Mucosa of descending colon (tissue), 3 donors: Measurements from ENCODE around the gene ALKBH7. TPM values are rescaled to one million over a fixed set of nuclear protein-coding genes. Genes with fewer than 3 reads are reported as not detected.
"Not testable (repeated sequence)": the region's sequence is repeated elsewhere in the genome, so short reads cannot be mapped to it uniquely, and the experiment has no call there.

Experiments
- ATAC-seq: fragments of 200-7000 bp; cut with Tn5 transposase; one replicate; pipeline ENCODE4 v1.9.1; 2020; ENCODE audit warnings: mild to moderate bottlenecking, moderate library complexity
- DNase-seq, 3 donors: peaks; one replicate each; pipeline ENCODE4 v3.0.0-alpha.2; 2020
- H3K36me3 ChIP-seq: fragments of 200-600 bp; one replicate; pipeline ENCODE4 v1.8.0; 2021; ENCODE audit warnings: low read depth, mild to moderate bottlenecking
- H3K4me1 ChIP-seq: fragments of 200-600 bp; one replicate; pipeline ENCODE4 v1.8.0; 2021; ENCODE audit warnings: low read depth, mild to moderate bottlenecking
- H3K4me3 ChIP-seq: fragments of 200-600 bp; one replicate; pipeline ENCODE4 v1.8.0; 2021; ENCODE audit warnings: mild to moderate bottlenecking
- H3K9me3 ChIP-seq: fragments of 200-600 bp; one replicate; pipeline ENCODE4 v1.8.0; 2021; ENCODE audit warnings: mild to moderate bottlenecking
- intact Hi-C, 2 donors: fragments of 100-400 bp; cut with DNase I in 1 of 2; cut with micrococcal nuclease in 1 of 2; formaldehyde crosslinking; loops; one replicate each; pipeline versions ENCODE4 v1.11.0 to v1.11.1; 2022; cut with DNase I, micrococcal nuclease
- total RNA-seq, 3 donors: library from RNA; stranded (reverse); fragmentation: NEBNext Ultra II Directional in 2 of 3; extraction: Animal tissue kit (Norgen Biotek cat#: 25700) in 2 of 3; gene quantifications; one replicate each; pipeline versions ENCODE4 v1.2.1 to v1.2.4, GENCODE V29; 2021 to 2023
- TF ChIP-seq, protein P1 (sequence below): fragments of 200-600 bp; IDR thresholded peaks from one replicate; pipeline ENCODE4 v1.8.0; 2022; ENCODE audit warnings: antibody characterized with exemption, mild to moderate bottlenecking
- donor health status: DM: no; HTN: no; CAD: no; lungs with moderate emphysema.
- donor health status: DM: no; HTN: no; CAD: no.
- donor health status: DM: no; HTN: yes; CAD: no.

ALKBH7 gene
- total RNA-seq, 3 donors from 2014 or later, result 87.5 to 173 (median 110) TPM

DNA sequence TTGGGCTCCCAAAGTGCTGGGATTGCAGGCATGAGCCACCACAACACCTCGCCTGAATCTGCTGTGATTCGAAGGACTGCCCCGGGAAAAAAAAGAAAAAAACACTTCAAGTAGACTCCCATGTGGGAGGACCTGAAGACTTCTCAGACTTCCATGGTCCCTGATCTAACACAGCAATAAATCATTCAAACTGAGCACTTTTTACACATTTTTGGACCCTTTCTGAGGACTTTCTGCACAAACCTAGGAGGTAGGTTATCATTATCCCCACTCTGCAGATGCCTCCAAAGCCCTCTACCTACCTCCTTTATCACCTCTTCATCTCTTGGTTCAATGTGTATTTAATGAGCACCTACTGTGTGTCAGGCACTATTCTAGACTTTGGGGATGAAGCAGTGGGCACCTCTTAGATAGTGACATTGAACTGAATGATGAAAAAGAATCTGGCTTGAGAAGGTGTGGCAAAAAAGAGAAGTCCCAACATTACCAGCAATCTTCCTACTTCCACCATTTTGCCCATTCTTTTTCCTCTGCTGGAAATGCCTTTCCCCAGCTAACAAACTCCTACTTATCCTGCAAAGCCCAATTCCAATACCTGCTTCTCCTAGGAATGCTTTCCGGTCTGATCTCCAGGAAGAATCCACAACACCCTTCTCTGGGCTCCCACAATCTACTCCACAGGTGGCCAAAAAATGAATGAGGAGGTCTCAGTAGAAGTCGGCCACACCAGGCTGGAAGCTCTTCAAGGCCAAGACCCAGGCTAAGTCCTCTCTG lies 12.8 kb upstream of the ALKBH7 start:
- DNase-seq, result no peak
- ATAC-seq, result no peak
- TF ChIP-seq, protein P1, sequence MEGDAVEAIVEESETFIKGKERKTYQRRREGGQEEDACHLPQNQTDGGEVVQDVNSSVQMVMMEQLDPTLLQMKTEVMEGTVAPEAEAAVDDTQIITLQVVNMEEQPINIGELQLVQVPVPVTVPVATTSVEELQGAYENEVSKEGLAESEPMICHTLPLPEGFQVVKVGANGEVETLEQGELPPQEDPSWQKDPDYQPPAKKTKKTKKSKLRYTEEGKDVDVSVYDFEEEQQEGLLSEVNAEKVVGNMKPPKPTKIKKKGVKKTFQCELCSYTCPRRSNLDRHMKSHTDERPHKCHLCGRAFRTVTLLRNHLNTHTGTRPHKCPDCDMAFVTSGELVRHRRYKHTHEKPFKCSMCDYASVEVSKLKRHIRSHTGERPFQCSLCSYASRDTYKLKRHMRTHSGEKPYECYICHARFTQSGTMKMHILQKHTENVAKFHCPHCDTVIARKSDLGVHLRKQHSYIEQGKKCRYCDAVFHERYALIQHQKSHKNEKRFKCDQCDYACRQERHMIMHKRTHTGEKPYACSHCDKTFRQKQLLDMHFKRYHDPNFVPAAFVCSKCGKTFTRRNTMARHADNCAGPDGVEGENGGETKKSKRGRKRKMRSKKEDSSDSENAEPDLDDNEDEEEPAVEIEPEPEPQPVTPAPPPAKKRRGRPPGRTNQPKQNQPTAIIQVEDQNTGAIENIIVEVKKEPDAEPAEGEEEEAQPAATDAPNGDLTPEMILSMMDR, result no peak
- Histone ChIP-seq H3K4me3 (no peak overlapping the region), H3K36me3 (no peaks in the 10 kb centered on the region), H3K4me1 (peaks cover 7% of the 10 kb centered on the region), H3K9me3 (no peaks in the 10 kb centered on the region)
- intact Hi-C loops, result no loop called here

DNA sequence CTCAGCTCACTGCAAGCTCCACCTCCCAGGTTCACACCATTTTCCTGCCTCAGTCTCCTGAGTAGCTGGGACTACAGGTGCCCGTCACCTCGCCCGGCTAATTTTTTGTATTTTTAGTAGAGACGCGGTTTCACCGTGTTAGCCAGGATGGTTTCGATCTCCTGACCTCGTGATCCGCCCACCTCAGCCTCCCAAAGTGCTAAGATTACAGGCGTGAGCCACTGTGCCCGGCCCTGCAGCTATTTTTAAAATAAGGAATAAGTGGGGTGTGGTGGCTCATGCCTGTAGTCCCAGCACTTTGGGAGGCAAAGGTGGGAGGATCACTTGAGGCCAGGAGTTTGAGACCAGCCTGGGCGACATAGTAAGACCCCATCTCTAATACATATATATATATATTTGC lies 12.1 kb upstream of the ALKBH7 start:
- ATAC-seq, DNase-seq, H3K36me3 ChIP-seq, H3K4me1 ChIP-seq, intact Hi-C loops, H3K4me3 ChIP-seq, H3K9me3 ChIP-seq: not testable (repeated sequence)

DNA sequence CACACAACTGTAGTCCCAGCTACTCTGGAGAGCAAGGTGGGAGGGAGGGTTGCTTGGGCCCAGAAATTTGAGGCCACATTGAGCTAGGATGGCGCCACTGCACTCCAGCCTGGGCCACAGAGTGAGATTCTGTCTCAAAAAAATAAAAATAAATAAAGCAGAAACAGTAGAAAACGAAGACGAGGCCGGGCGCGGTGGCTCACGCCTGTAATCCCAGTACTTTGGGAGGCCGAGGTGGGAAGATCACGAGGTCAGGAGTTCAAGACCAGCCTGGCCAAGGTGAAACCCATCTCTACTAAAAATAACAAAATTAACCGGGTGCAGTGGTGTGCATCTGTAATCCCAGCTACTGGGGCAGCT lies 11.8 kb upstream of the ALKBH7 start:
- ATAC-seq, H3K9me3 ChIP-seq, H3K4me1 ChIP-seq, H3K36me3 ChIP-seq, intact Hi-C loops: not testable (repeated sequence)
- peak overlapping the region; percentile 86 for H3K4me3 ChIP-seq
- peak in 1 of 3 donors; percentile 48 for DNase-seq

DNA sequence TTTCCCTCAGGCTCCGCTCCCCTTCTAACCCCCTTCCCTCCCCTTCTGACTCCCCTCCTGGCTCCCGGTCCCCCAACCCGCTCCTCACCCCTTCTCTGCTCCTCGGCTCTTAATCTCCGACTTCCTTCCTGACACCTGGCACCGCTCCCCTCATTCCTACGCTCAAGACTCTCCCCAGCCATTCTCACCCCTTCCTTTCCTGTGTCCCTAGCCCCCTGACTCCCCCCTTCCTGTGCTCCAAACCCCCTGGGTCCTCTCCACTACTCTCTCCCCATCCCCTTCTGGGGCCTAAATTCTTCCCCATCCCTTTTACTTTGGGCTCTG lies 10.6 kb upstream of the ALKBH7 start:
- DNase-seq, result no peak
- intact Hi-C loops, result no loop called here

DNA sequence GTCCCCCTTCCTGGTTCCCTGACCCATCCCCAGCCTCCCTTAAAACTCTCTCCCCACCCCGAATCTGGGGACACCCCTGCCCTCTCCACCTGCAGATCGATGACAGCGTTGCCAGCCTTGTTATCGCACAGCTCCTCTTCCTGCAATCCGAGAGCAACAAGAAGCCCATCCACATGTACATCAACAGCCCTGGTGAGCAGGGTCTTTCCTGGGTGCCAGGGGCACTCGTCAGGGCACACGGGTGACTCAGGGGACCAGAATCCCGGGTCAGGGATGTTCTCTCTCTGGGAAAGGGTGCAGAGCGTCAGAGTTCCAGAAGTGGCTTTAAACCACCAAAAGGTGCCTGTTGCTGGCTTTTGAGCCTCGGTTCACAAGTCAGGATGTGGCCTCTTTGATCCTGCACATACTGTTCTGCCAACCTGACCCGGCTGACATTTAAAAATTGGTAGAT lies 10.2 kb upstream of the ALKBH7 start:
- no peak overlapping the region for H3K4me3 ChIP-seq
- intact Hi-C loops, result no loop called here
- no peaks in the 10 kb centered on the region for H3K36me3 ChIP-seq
- ATAC-seq (peak; percentile 4), DNase-seq (no peak)
- no peaks in the 10 kb centered on the region for H3K9me3 ChIP-seq
- H3K4me1 ChIP-seq, result peaks cover 7% of the 10 kb centered on the region
- TF ChIP-seq, protein P1, result no peak

More for the DNA sequence above, 10.6 kb upstream of the ALKBH7 start:
- TF ChIP-seq, protein P1, result no peak
- H3K36me3 ChIP-seq, result no peaks in the 10 kb centered on the region
- peak; percentile 26 for ATAC-seq
- no peaks in the 10 kb centered on the region for H3K9me3 ChIP-seq
- peak overlapping the region; percentile 86 for H3K4me3 ChIP-seq
- peaks cover 7% of the 10 kb centered on the region for H3K4me1 ChIP-seq

DNA sequence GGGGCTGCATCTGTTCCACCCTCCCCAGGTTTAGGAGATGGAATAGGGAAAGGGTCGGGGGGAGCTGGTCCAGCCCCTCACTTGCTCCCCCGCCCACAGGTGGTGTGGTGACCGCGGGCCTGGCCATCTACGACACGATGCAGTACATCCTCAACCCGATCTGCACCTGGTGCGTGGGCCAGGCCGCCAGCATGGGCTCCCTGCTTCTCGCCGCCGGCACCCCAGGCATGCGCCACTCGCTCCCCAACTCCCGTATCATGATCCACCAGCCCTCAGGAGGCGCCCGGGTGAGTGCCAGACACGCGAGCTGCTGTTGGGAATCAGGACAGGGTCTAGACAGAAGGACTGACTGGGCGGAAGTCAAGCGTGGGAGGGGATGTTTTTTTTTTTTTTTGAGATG lies 8.2 kb upstream of the ALKBH7 start:
- Histone ChIP-seq H3K4me3 (no peak overlapping the region), H3K4me1 (peaks cover 7% of the 10 kb centered on the region), H3K36me3 (no peaks in the 10 kb centered on the region), H3K9me3 (no peaks in the 10 kb centered on the region)
- intact Hi-C loops, result no loop called here
- TF ChIP-seq, protein P1, result no peak
- ATAC-seq (no peak), DNase-seq (no peak)
